ENCODE measurements around the gene GRIK5. TPM values are rescaled to one million over a fixed set of nuclear protein-coding genes. Genes with fewer than 3 reads are reported as not detected.

GRIK5 gene
- total RNA-seq, 4 donors from 2014 or later = 7.0 to 23.4 (median 12.3) TPM

DNA sequence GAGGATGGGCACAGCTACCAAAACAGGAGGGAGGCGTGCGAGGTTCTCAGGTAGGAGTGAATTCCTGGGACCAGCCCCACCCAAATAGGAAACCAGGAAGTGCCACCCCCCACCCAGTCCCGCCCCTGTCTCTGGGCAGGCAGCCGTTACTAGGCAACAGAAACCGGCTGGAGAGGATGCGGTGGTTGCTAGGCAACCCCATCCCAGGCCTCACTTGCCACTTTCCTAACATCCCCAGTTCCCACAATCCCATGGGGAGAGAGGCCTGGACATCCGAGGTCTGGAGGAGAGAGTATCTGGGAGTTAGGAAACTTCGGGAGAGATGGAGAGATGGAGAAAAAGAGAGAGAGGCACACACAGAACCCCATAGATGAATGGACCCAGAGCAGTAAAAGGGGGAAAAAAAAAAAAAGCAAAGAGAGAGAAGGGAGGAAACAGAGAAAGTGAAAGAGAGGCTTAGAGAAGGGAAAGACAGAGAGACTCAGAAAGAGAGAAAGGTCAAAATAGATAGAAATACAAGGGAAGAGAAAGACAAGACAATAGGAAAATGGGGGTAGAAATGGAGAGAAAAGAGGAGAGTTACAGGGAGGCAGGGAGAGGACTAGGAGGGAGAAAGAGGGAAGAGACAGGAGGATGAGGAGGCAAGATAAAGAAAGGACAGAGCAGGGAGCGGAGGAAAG lies 3.8 kb downstream of the GRIK5 start:
- no peak overlapping the region for H3K27ac ChIP-seq
- no peaks in the 10 kb centered on the region for H3K9me3 ChIP-seq
- H3K4me3 ChIP-seq = no peak overlapping the region
- WGBS, 2 donors (ENCODE audit: low coverage in 1 of 2) = 61 to 92% methylated on average over 1 to 3 of the region's 9 CpGs
- no peak for ATAC-seq
- peaks cover 0 to 51% of the 10 kb centered on the region in 2 donors for H3K36me3 ChIP-seq
- H3K4me1 ChIP-seq = peaks cover 0 to 45% (median 8%) of the 10 kb centered on the region in 3 donors
- H3K27me3 ChIP-seq = no peaks in the 10 kb centered on the region
- TF ChIP-seq CTCF (IDR thresholded peaks at IDR 0.05) = no peak
- no peak for TF ChIP-seq EP300 (IDR thresholded peaks at IDR 0.05)
- TF ChIP-seq POLR2AphosphoS5 (IDR thresholded peaks at IDR 0.05) = no peak
- TF ChIP-seq POLR2A (IDR thresholded peaks at IDR 0.05) = no peak

DNA sequence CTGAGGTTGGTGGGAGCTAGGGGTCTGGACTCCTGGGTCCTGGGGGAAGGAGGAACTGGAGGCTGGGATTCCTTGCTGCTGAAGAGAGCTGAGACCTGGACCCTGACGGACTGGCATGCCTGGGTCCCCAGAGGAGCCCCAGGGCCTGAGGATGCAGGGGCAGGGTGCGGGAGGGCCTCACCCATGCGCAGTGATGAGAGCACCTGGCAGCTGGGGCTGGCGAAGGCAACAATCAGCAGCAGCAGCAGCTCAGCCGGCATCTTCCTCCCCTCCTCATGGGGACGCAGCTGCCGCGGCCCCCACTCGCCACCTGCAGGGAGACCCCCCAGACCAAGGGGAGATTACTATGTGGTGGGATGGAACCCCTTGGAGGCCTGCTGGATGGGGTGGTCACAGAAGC lies 4.5 kb downstream of the GRIK5 start:
- Histone ChIP-seq H3K4me3 (no peak overlapping the region), H3K27ac (no peak overlapping the region), H3K9me3 (no peaks in the 10 kb centered on the region), H3K27me3 (no peaks in the 10 kb centered on the region), H3K36me3 (peaks cover 0 to 58% of the 10 kb centered on the region in 2 donors), H3K4me1 (peaks cover 0 to 38% (median 8%) of the 10 kb centered on the region in 3 donors)
- no CpG with 5 or more reads among the region's 9 CpGs for WGBS, 2 donors (ENCODE audit: low coverage in 1 of 2)
- no peak for TF ChIP-seq POLR2A (IDR thresholded peaks at IDR 0.05)
- TF ChIP-seq CTCF (IDR thresholded peaks at IDR 0.05) = no peak
- TF ChIP-seq EP300 (IDR thresholded peaks at IDR 0.05) = no peak
- TF ChIP-seq POLR2AphosphoS5 (IDR thresholded peaks at IDR 0.05) = no peak
- ATAC-seq = no peak

DNA sequence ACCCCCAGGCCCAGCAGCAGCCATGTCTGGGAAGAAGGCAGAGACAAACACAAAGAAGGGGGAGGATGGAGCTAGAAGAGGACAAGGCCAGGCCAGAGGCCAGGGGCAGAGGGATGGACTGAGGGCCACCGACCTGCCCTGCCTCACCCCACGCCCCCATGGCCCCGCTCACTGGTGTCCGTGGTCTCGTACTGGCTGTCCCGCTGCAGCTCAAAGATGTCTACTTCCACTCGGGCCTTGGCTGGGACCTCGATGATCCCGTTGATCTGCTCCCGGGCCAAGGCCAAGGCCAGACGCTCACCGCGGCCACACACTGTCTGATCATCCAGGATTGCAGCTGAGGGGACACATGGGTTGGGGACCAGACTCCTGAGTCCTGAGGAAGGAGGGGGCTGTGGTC lies 5.0 kb downstream of the GRIK5 start:
- no peak for TF ChIP-seq POLR2AphosphoS5 (IDR thresholded peaks at IDR 0.05)
- H3K4me1 ChIP-seq = peaks cover 0 to 34% (median 4%) of the 10 kb centered on the region in 3 donors
- H3K36me3 ChIP-seq = peaks cover 0 to 62% of the 10 kb centered on the region in 2 donors
- H3K9me3 ChIP-seq = no peaks in the 10 kb centered on the region
- no CpG with 5 or more reads among the region's 13 CpGs for WGBS, 2 donors (ENCODE audit: low coverage in 1 of 2)
- no peak overlapping the region for H3K4me3 ChIP-seq
- ATAC-seq = no peak
- no peak overlapping the region for H3K27ac ChIP-seq
- H3K27me3 ChIP-seq = no peaks in the 10 kb centered on the region

GRCh38 chr19:42064432-42064831 lies 5.6 kb downstream of the GRIK5 start:
- 65 to 93% methylated on average over 2 to 3 of the region's 6 CpGs for WGBS, 2 donors (ENCODE audit: low coverage in 1 of 2)
- H3K27ac ChIP-seq = no peak overlapping the region
- H3K4me3 ChIP-seq = no peak overlapping the region
- ATAC-seq = no peak
- H3K9me3 ChIP-seq = no peaks in the 10 kb centered on the region
- H3K27me3 ChIP-seq = no peaks in the 10 kb centered on the region
- TF ChIP-seq POLR2AphosphoS5 (IDR thresholded peaks at IDR 0.05) (no peak), CTCF (IDR thresholded peaks at IDR 0.05) (no peak), POLR2A (IDR thresholded peaks at IDR 0.05) (no peak), EP300 (IDR thresholded peaks at IDR 0.05) (no peak)
- H3K4me1 ChIP-seq = peaks cover 0 to 28% (median 4%) of the 10 kb centered on the region in 3 donors
- H3K36me3 ChIP-seq = peaks cover 0 to 69% of the 10 kb centered on the region in 2 donors

DNA sequence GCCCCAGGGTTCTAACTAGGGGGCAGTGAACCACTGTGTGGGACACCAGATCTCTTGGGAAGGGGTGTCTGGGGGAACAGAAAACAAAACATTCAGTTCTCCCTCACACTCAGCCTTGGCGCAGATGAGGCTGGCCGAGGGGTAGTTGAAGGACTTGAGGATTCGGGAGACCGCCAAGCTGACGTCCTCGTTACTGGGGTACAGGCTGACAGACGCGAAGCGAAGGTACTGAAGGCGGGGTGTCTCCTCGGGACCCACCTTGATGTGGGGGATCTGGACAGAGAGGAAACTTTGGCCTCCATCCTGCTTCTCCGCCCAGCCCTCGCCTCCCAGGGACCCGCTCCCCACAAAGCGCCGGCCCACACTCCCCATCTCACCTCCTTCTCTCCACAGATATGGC lies 7.6 kb downstream of the GRIK5 start:
- 90 to 94% methylated on average over 2 to 14 of the region's 16 CpGs for WGBS, 2 donors (ENCODE audit: low coverage in 1 of 2)
- no peaks in the 10 kb centered on the region for H3K9me3 ChIP-seq

More for the DNA sequence above, 7.6 kb downstream of the GRIK5 start:
- H3K4me3 ChIP-seq = no peak overlapping the region
- peaks cover 0 to 7% (median 0%) of the 10 kb centered on the region in 3 donors for H3K4me1 ChIP-seq
- TF ChIP-seq POLR2AphosphoS5 (IDR thresholded peaks at IDR 0.05) (no peak), EP300 (IDR thresholded peaks at IDR 0.05) (no peak), CTCF (IDR thresholded peaks at IDR 0.05) (no peak), POLR2A (IDR thresholded peaks at IDR 0.05) (no peak)
- H3K36me3 ChIP-seq = peaks cover 0 to 89% of the 10 kb centered on the region in 2 donors
- no peaks in the 10 kb centered on the region for H3K27me3 ChIP-seq
- no peak for ATAC-seq
- no peak overlapping the region for H3K27ac ChIP-seq

Measured in gastroesophageal sphincter (tissue), 4 donors.